H1 (cell line): Measurements from ENCODE around the gene PCIF1.

Experiments used
- CBX5 ChIP-seq: fragments of 300-800, 300-1000 bp; sonication (generic); IDR thresholded peaks from 2 replicates; pipeline ENCODE4 v1.7.1; 2016; ENCODE audit warnings: antibody characterized with exemption, low read length, low read depth
- CHD7 ChIP-seq: fragments of 300-600 bp; sonication (generic); IDR thresholded peaks from 2 replicates; pipeline ENCODE4 v1.7.1; 2012; ENCODE audit warnings: low read length, moderate library complexity, mild to moderate bottlenecking, inconsistent platforms; ENCODE audit not compliant: insufficient replicate concordance
- CTCF ChIP-seq, 3 experiments: IDR thresholded peaks; 1 replicate in 2 of 3; 2 replicates in 1 of 3; pipeline versions ENCODE4 v1.5.1 to v1.6.1; 2011; ENCODE audit warnings: low read length in 3 of 3, mild to moderate bottlenecking in 3 of 3, inconsistent platforms in 2 of 3, low read depth in 1 of 3, moderate library complexity in 1 of 3; ENCODE audit not compliant: insufficient read depth in 1 of 3; ENCODE audit errors: control extremely low read depth in 1 of 3
- EZH2 ChIP-seq: fragments of 200-600 bp; sonication (generic); IDR thresholded peaks from 2 replicates; pipeline ENCODE4 v1.7.1; 2012; ENCODE audit warnings: low read depth, mild to moderate bottlenecking, moderate library complexity, low read length, inconsistent platforms; ENCODE audit not compliant: severe bottlenecking
- GABPA ChIP-seq: IDR thresholded peaks from 2 replicates; pipeline ENCODE4 v1.6.1; 2011; ENCODE audit warnings: mild to moderate bottlenecking, low read length, moderate library complexity, borderline replicate concordance; ENCODE audit not compliant: insufficient read depth
- JUND ChIP-seq: IDR thresholded peaks from 2 replicates; pipeline ENCODE4 v1.6.1; 2011; ENCODE audit warnings: mild to moderate bottlenecking, improper control_type of control experiment, low read length
- POLR2A ChIP-seq, 2 experiments: IDR thresholded peaks; 1 replicate in 1 of 2; 2 replicates in 1 of 2; pipeline ENCODE4 v1.6.1; 2011; ENCODE audit warnings: low read depth in 2 of 2, low read length in 2 of 2, mild to moderate bottlenecking in 2 of 2; ENCODE audit errors: control extremely low read depth in 1 of 2
- POLR2AphosphoS5 ChIP-seq: IDR thresholded peaks from 2 replicates; pipeline ENCODE4 v1.6.1; 2011; ENCODE audit warnings: low read depth, low read length
- SIN3A ChIP-seq, 2 experiments: IDR thresholded peaks in 1 of 2; conservative IDR thresholded peaks in 1 of 2; 2 replicates each; pipeline ENCODE4 v1.6.1; 2011 to 2012; ENCODE audit warnings: low read length in 2 of 2, improper control_type of control experiment in 1 of 2, low read depth in 1 of 2, mild to moderate bottlenecking in 1 of 2
- SP2 ChIP-seq: IDR thresholded peaks from 2 replicates; pipeline ENCODE4 v1.6.1; 2012; ENCODE audit warnings: mild to moderate bottlenecking, low read length, inconsistent platforms
- SUZ12 ChIP-seq: fragments of 200-600 bp; sonication (generic); IDR thresholded peaks from 2 replicates; pipeline ENCODE4 v1.6.1; 2012; ENCODE audit warnings: mild to moderate bottlenecking, inconsistent platforms, low read length, moderate library complexity, mixed read lengths
- YY1 ChIP-seq: IDR thresholded peaks from 2 replicates; pipeline ENCODE4 v1.6.1; 2011; ENCODE audit warnings: low read depth, mild to moderate bottlenecking, low read length
- ZNF274 ChIP-seq: IDR thresholded peaks from 2 replicates; pipeline ENCODE4 v1.7.0; 2012; ENCODE audit warnings: low read length, borderline replicate concordance; ENCODE audit errors: extremely low read depth

- TF ChIP-seq SP2 (no peak), CTCF (IDR thresholded peaks at IDR 0.05; ENCODE audit: control extremely low read depth in 1 of 3, insufficient read depth in 1 of 3, low read depth in 1 of 3, low read length in 3 of 3) (no peak), EZH2 (no peak), YY1 (no peak), POLR2A (IDR thresholded peaks at IDR 0.05; ENCODE audit: control extremely low read depth in 1 of 2, low read depth in 2 of 2, low read length in 2 of 2) (no peak), POLR2AphosphoS5 (no peak), CBX5 (no peak), SUZ12 (no peak), CHD7 (no peak), SIN3A (conservative IDR thresholded peaks at IDR 0.05 in 1 of 2, IDR thresholded peaks at IDR 0.05 in 1 of 2; ENCODE audit: low read depth in 1 of 2, low read length in 2 of 2) (no peak), JUND (no peak), ZNF274 (no peak), GABPA (no peak)
Observed at GRCh38 chr20:45924391-45925261, 9.9 kb upstream of the PCIF1 start.
